ENCODE results near the gene CLDN14.

The CLDN14 gene

DNA sequence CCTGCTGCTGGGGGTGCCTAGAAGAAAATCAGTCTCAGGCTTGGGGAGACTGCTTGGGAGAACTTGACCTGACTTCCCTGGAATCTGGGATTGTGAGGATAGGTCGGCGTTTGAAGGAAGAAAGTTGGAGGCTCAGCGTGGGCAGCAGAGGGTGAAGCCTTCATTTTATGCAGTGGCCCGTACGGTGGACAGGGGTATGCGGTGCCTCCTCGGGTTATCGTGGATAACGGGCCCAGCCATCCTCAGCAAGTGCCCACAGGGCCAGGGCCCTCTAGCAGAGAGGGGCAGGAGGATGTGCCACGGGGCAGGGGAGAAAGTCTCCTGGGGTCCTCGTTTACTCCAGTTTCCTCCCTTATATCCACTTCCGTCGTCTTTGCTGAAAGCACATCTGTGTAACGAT is 60.7 kb downstream of the CLDN14 start:
- no peak for DNase-seq (ENCODE audit: low read depth)
- H3K4me3 ChIP-seq (ENCODE audit: low read depth, low read length) = no peak overlapping the region
- no peak for TF ChIP-seq POLR2A (IDR thresholded peaks at IDR 0.05; ENCODE audit: extremely low read depth, insufficient read length)
- TF ChIP-seq CTCF (IDR thresholded peaks at IDR 0.05; ENCODE audit: low read depth, low read length) = no peak
- TF ChIP-seq MYC (IDR thresholded peaks at IDR 0.05; ENCODE audit: low read depth, low read length) = no peak
- TF ChIP-seq MAX (IDR thresholded peaks at IDR 0.05; ENCODE audit: low read depth, low read length) = no peak

GRCh38 chr21:36415375-36415774 is 64.5 kb downstream of the CLDN14 start:
- TF ChIP-seq CTCF (IDR thresholded peaks at IDR 0.05; ENCODE audit: low read depth, low read length) = no peak
- TF ChIP-seq MAX (IDR thresholded peaks at IDR 0.05; ENCODE audit: low read depth, low read length) = no peak
- TF ChIP-seq MYC (IDR thresholded peaks at IDR 0.05; ENCODE audit: low read depth, low read length) = no peak
- no peak for TF ChIP-seq POLR2A (IDR thresholded peaks at IDR 0.05; ENCODE audit: extremely low read depth, insufficient read length)
- no peak for DNase-seq (ENCODE audit: low read depth)
- H3K4me3 ChIP-seq (ENCODE audit: low read depth, low read length) = no peak overlapping the region

- TF ChIP-seq POLR2A (IDR thresholded peaks at IDR 0.05; ENCODE audit: extremely low read depth, insufficient read length) = no peak
- TF ChIP-seq CTCF (IDR thresholded peaks at IDR 0.05; ENCODE audit: low read depth, low read length) = no peak
- TF ChIP-seq MAX (IDR thresholded peaks at IDR 0.05; ENCODE audit: low read depth, low read length) = no peak
- TF ChIP-seq MYC (IDR thresholded peaks at IDR 0.05; ENCODE audit: low read depth, low read length) = no peak
- no peak for DNase-seq (ENCODE audit: low read depth)
- H3K4me3 ChIP-seq (ENCODE audit: low read depth, low read length) = no peak overlapping the region
Measured at GRCh38 chr21:36412916-36413315, 67.0 kb downstream of the CLDN14 start.

DNA sequence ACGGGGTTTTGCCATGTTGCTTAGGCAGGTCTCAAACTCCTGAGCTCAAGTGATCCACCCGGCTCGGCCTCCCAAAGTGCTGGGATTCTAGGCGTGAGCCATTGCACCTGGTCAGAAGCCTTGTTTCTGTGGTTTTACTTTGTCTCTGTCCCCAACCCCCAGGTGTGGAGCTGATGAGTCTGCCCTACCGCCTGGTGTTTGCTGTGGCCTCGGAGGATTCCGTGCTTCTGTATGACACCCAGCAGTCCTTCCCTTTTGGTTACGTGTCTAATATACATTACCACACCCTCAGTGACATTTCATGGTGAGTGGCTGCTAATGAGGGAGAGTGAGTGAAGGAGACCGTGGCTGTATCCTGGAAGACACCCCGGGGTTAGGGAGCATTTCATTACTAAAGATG is 68.6 kb downstream of the CLDN14 start:
- no peak for DNase-seq (ENCODE audit: low read depth)
- no peak for TF ChIP-seq MAX (IDR thresholded peaks at IDR 0.05; ENCODE audit: low read depth, low read length)
- TF ChIP-seq POLR2A (IDR thresholded peaks at IDR 0.05; ENCODE audit: extremely low read depth, insufficient read length) = no peak
- TF ChIP-seq CTCF (IDR thresholded peaks at IDR 0.05; ENCODE audit: low read depth, low read length) = no peak
- TF ChIP-seq MYC (IDR thresholded peaks at IDR 0.05; ENCODE audit: low read depth, low read length) = no peak
- no peak overlapping the region for H3K4me3 ChIP-seq (ENCODE audit: low read depth, low read length)

Measured in NB4 (cell line).